ENCODE measurements around the gene TMEM164. TPM values are rescaled to one million over a fixed set of nuclear protein-coding genes. Genes with fewer than 3 reads are reported as not detected.
A peak's percentile ranks its signal among the peaks of the same experiment; 100 is the strongest.

TMEM164 gene
- total and polyA plus RNA-seq, 2 of the 4 experiments (the other 2 are of a cell fraction): 6.3 to 7.1 TPM

- CTCF ChIA-PET: no interaction called here
- H2AFZ ChIP-seq (replicated peaks; ENCODE audit: low read length, poor library complexity): no peak overlapping the region
- no peak overlapping the region for H3K27ac ChIP-seq (ENCODE audit: insufficient read depth, low read length)
- no peaks in the 10 kb centered on the region; the same call in 1 of the 2 replicates for H3K27me3 ChIP-seq (ENCODE audit: control insufficient read depth, insufficient read depth, low read length)
- peaks cover 0 to 14% of the 10 kb centered on the region in 2 experiments; a peak in 2 of 4 replicates for H3K79me1 ChIP-seq (ENCODE audit: low read depth in 1 of 2, low read length in 2 of 2)
- peak; percentile 43 for DNase-seq
- H2BK15ac ChIP-seq (ENCODE audit: low read depth, low read length): no peak overlapping the region
- H3K56ac ChIP-seq (ENCODE audit: extremely low read depth, insufficient read depth, low read length): no peak overlapping the region
- H3K9me1 ChIP-seq (ENCODE audit: insufficient read depth, low read length): peaks cover 15% of the 10 kb centered on the region
- H3K4me1 ChIP-seq (ENCODE audit: control insufficient read depth, insufficient read depth, low read length): peaks cover 9% of the 10 kb centered on the region
- no peak for ATAC-seq (ENCODE audit: low read depth)
- TF ChIP-seq POLR2A (IDR thresholded peaks at IDR 0.05; ENCODE audit: low read depth, low read length) (no peak), RAD21 (IDR thresholded peaks at IDR 0.05; ENCODE audit: low read length) (no peak), USF2 (IDR thresholded peaks at IDR 0.05; ENCODE audit: low read depth, low read length) (no peak)
- H4K20me1 ChIP-seq (ENCODE audit: insufficient read depth, low read length): no peaks in the 10 kb centered on the region
- H3K18ac ChIP-seq (ENCODE audit: low read depth, low read length): no peak overlapping the region
- H2AK5ac ChIP-seq (ENCODE audit: low read depth, low read length): no peak overlapping the region
- H3K4ac ChIP-seq (ENCODE audit: low read depth, low read length): no peak overlapping the region
- no peak overlapping the region for H4K8ac ChIP-seq (ENCODE audit: low read depth in 2 of 2, low read length in 2 of 2)
- no peak overlapping the region for H2BK20ac ChIP-seq (ENCODE audit: low read depth, low read length)
- H2BK5ac ChIP-seq (ENCODE audit: low read depth, low read length, poor library complexity, severe bottlenecking): no peak overlapping the region
- WGBS, 2 experiments (ENCODE audit: extremely low coverage in 2 of 2, insufficient read length in 1 of 2): no CpG with 5 or more reads among the region's 1 CpG
- H3K9ac ChIP-seq (ENCODE audit: low read depth, low read length): no peak overlapping the region
- no peak overlapping the region for H2AK9ac ChIP-seq (replicated peaks; ENCODE audit: low read depth, low read length, poor library complexity)
- H3K14ac ChIP-seq (replicated peaks; ENCODE audit: low read depth, low read length): no peak overlapping the region
- H4K91ac ChIP-seq (ENCODE audit: insufficient read depth, low read depth, low read length): no peak overlapping the region; the same call in 1 of the 2 replicates
- H3K4me2 ChIP-seq (ENCODE audit: low read depth, low read length): no peak overlapping the region
- no TSS peak for BruUV-seq (replicated peaks)
- H3K9me3 ChIP-seq (ENCODE audit: control insufficient read depth, insufficient read depth, low read length): 0 out of 2 replicates have a peak, but pooled peaks cover 2% of the 10 kb centered on the region
- H3K36me3 ChIP-seq (ENCODE audit: control insufficient read depth, insufficient read depth, low read length): 0 out of 2 replicates have a peak, but pooled peaks cover 2% of the 10 kb centered on the region
- POLR2A ChIA-PET (ENCODE audit: unreplicated experiment): no interaction called here
- H3K4me3 ChIP-seq (ENCODE audit: insufficient read depth, low read depth, low read length): no peak overlapping the region
- dilution Hi-C loops (cut with HindIII; ENCODE audit: low sequenced_read_pairs, unreplicated experiment) (no loop called here), intact Hi-C loops (cut with micrococcal nuclease) (loop anchor here (5.0 kb wide), 1 partner anchor 135 kb away; the partner anchor contains the start of gene AMMECR1), in situ Hi-C loops (cut with MboI; ENCODE audit: low sequenced_read_pairs) (no loop called here)
- peak overlapping the region; percentile 15; the same call in 1 of the 2 replicates for H3K23ac ChIP-seq (ENCODE audit: low read depth, low read length)
- no peak overlapping the region for H4K5ac ChIP-seq (ENCODE audit: low read depth, low read length)
- H2BK120ac ChIP-seq (ENCODE audit: low read depth, low read length): no peak overlapping the region
Observed at GRCh38 chrX:110182362-110182761, 179.4 kb downstream of the TMEM164 start.

Data from IMR-90 (cell line).